HFF-Myc (cell line): ENCODE data around the gene TMEM86A.

Source experiments
- DNase-seq: peaks from one replicate; pipeline ENCODE4 v3.0.0-alpha.2; 2011; ENCODE audit warnings: low read depth; ENCODE audit errors: extremely low read depth
- H3K4me3 ChIP-seq: replicated peaks from 2 replicates; pipeline ENCODE4 v1.5.1; 2011; ENCODE audit warnings: low read depth, mild to moderate bottlenecking, control low read depth, low read length
- CTCF ChIP-seq: IDR thresholded peaks from 2 replicates; pipeline ENCODE4 v1.5.1; 2012; ENCODE audit warnings: mild to moderate bottlenecking, low read depth, low read length, control low read depth; ENCODE audit errors: missing control alignments

The TMEM86A gene

GRCh38 chr11:18700375-18700774 lies 1.8 kb downstream of the TMEM86A start:
- H3K4me3 ChIP-seq: no peak overlapping the region
- TF ChIP-seq CTCF: no peak
- no peak for DNase-seq

- DNase-seq: no peak
- no peak for TF ChIP-seq CTCF
- H3K4me3 ChIP-seq: no peak overlapping the region
Observed at GRCh38 chr11:18700872-18701271, 2.3 kb downstream of the TMEM86A start.

DNA sequence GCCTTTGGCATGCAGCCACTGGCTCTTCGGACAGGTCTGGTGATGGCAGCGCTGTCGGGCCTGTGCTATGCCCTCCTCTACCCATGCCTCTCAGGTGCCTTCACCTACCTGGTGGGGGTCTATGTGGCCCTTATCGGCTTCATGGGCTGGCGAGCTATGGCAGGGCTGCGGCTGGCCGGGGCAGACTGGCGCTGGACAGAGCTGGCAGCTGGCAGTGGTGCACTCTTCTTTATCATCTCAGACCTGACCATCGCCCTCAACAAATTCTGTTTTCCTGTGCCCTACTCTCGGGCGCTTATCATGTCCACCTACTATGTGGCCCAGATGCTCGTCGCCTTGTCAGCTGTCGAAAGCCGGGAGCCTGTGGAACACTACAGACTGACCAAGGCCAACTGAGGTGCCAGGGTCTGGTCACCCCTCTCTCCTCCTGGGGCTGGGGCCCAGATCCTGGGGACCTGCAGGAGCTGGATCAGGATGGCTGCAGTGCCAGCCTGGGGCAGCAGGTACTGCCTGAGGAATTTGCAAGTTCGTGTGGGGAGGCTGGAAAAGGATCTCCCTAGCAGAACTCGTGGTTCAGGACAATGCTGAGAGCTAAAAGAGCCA lies 3.1 kb downstream of the TMEM86A start:
- H3K4me3 ChIP-seq: no peak overlapping the region
- no peak for DNase-seq
- no peak for TF ChIP-seq CTCF

DNA sequence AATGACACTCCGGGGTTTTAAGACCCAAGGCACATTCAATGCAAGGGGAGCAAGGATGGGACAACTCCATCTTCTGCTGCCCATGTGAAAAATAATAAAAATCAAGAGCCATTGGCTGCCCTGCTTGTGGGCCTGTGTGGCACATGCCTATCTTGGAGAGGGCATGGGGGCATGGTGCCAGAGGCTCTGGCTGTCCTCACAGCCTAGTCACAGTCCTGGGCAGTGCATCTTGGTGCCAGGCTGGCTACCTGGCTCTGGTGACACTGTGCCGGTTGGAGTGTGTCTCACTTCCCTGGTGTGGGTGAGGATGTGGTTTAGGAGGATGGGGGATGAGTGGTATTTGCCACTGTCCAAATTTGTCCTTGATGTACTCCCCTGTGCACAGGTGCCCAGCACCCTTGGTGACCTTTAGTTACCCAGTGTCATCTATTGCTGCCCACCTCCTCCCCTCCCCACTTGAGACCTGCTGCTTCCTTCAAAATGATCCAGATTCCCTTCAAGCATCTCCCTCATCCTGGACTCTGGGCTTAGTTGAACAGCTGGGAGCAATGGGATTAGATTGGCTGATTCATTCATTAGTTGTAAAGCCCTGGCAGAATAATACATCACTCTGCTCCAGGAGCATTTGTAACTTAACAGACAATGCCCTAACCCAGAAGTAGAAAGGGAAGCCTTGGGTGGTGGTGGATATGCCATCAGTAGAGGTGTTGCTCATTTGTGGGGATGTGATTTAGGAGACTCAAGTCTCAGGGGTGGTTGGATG lies 4.6 kb downstream of the TMEM86A start:
- no peak for TF ChIP-seq CTCF
- no peak overlapping the region for H3K4me3 ChIP-seq
- DNase-seq: no peak

DNA sequence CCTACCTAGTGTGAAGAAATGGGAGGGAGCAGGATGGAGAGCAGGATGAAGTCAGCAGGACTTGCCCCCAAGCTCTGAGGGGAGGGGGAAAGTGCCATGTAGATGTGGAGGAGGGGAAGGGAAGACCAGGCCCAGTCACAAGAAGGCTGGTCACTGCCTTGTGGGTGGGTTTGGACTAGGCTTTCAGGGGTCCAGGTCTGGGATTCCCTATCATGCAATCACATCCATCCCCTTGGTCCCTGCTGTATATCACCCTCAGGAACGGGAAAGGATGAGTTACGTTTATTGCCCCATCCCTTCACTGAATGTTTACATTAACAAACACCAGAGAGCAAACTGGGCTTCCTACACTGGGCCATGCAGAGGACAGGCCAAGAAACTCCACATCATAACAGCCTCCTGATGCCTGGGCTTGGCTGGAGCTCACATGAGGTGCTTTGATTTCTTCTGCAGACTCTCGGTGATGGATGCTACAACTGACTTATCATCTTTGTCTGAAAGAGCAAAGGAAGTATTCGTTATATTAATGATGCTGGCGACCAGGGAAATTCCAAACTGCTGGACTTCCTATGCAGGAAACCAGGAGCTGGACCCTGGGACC lies 5.6 kb downstream of the TMEM86A start:
- TF ChIP-seq CTCF: no peak
- H3K4me3 ChIP-seq: no peak overlapping the region
- no peak for DNase-seq

DNA sequence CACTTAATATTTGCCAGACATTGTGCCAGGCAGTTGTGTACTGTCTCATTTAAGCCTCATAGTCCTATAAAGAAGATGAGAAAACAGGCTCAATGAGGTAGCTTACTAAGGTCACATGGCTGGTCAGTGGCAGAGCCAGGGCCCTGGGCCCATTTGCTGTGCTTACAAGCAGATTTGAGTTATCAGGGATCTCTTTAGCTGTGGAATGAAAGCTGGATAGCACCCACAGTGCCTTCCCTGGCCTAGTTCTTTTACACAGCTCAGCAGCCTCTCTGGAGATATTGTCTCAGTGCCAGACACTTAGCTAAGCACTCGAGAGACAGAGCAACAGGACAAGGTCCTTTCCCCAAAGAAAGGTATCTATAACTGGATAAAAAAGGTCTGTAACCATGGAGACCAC lies 6.1 kb downstream of the TMEM86A start:
- DNase-seq: no peak
- no peak overlapping the region for H3K4me3 ChIP-seq
- no peak for TF ChIP-seq CTCF
